IMR-90 (cell line): Measurements from ENCODE around the gene CALCOCO1. TPM values are rescaled to one million over a fixed set of nuclear protein-coding genes. Genes with fewer than 3 reads are reported as not detected.

Experiments used
- ATAC-seq: fragments of 200-7000 bp; cut with Tn5 transposase; 2 replicates; pipeline ENCODE4 v1.9.1; 2020; ENCODE audit warnings: low read depth, mild to moderate bottlenecking, moderate library complexity
- BruUV-seq: library from RNA; stranded (reverse); fragments of 400-500 nt; replicated peaks from 2 replicates; lab custom pipeline; 2021; lab: Mats Ljungman, UMichigan
- CTCF ChIA-PET: fragments of 300-600 bp; formaldehyde crosslinking; extraction: SDS; loops from one replicate; lab custom pipeline; 2021; ENCODE audit warnings: antibody characterized with exemption; lab: Yijun Ruan, JAX
- POLR2A ChIA-PET: fragments of 300-600 bp; sonication (Branson Sonifier 250); formaldehyde crosslinking; loops from one replicate; lab custom pipeline; 2022; ENCODE audit warnings: antibody characterized with exemption; ENCODE audit not compliant: unreplicated experiment; lab: Charles Lee
- DNase-seq: peaks from one replicate; pipeline ENCODE4 v3.0.0; 2013
- H2AFZ ChIP-seq: replicated peaks from 2 replicates; pipeline ENCODE3; 2013; ENCODE audit warnings: low read length, mild to moderate bottlenecking; ENCODE audit not compliant: poor library complexity
- H2AK5ac ChIP-seq: 2 replicates; pipeline ENCODE4 v1.6.1; 2013; ENCODE audit warnings: low read depth, low read length, inconsistent platforms
- H2AK9ac ChIP-seq: replicated peaks from 2 replicates; pipeline ENCODE3; 2013; ENCODE audit warnings: mild to moderate bottlenecking, low read depth, low read length, moderate library complexity; ENCODE audit not compliant: poor library complexity
- H2BK120ac ChIP-seq: 2 replicates; pipeline ENCODE4 v1.6.1; 2013; ENCODE audit warnings: low read depth, low read length, inconsistent platforms
- H2BK15ac ChIP-seq: 3 replicates; pipeline ENCODE4 v1.6.1; 2013; ENCODE audit warnings: low read depth, low read length, inconsistent platforms
- H2BK20ac ChIP-seq: 2 replicates; pipeline ENCODE4 v1.6.1; 2013; ENCODE audit warnings: low read depth, mild to moderate bottlenecking, inconsistent platforms, low read length, moderate library complexity
- H2BK5ac ChIP-seq: 2 replicates; pipeline ENCODE4 v1.6.1; 2013; ENCODE audit warnings: mild to moderate bottlenecking, low read depth, low read length, inconsistent platforms; ENCODE audit not compliant: poor library complexity, severe bottlenecking
- H3K14ac ChIP-seq: replicated peaks from 2 replicates; pipeline ENCODE4 v1.6.1; 2013; ENCODE audit warnings: low read depth, low read length, inconsistent platforms
- H3K18ac ChIP-seq: 2 replicates; pipeline ENCODE4 v1.6.1; 2013; ENCODE audit warnings: low read depth, low read length, control low read depth
- H3K23ac ChIP-seq: 2 replicates; pipeline ENCODE4 v1.6.1; 2013; ENCODE audit warnings: low read depth, low read length, inconsistent platforms
- H3K27ac ChIP-seq: 2 replicates; pipeline ENCODE4 v1.5.1; 2013; ENCODE audit warnings: mild to moderate bottlenecking, control low read depth, low read length; ENCODE audit not compliant: insufficient read depth
- H3K27me3 ChIP-seq: 2 replicates; pipeline ENCODE4 v1.6.1; 2013; ENCODE audit warnings: low read length; ENCODE audit not compliant: control insufficient read depth, insufficient read depth
- H3K36me3 ChIP-seq: 2 replicates; pipeline ENCODE4 v1.6.1; 2013; ENCODE audit warnings: low read length, mixed read lengths; ENCODE audit not compliant: control insufficient read depth, insufficient read depth
- H3K4ac ChIP-seq: 2 replicates; pipeline ENCODE4 v1.6.1; 2013; ENCODE audit warnings: low read depth, low read length, inconsistent platforms
- H3K4me1 ChIP-seq: 2 replicates; pipeline ENCODE4 v1.6.1; 2013; ENCODE audit warnings: low read length, mixed read lengths; ENCODE audit not compliant: control insufficient read depth, insufficient read depth
- H3K4me2 ChIP-seq: 2 replicates; pipeline ENCODE4 v1.6.1; 2013; ENCODE audit warnings: low read depth, mild to moderate bottlenecking, control low read depth, low read length, moderate library complexity
- H3K4me3 ChIP-seq: 2 replicates; pipeline ENCODE4 v1.5.1; 2013; ENCODE audit warnings: low read depth, mild to moderate bottlenecking, control low read depth, low read length, moderate library complexity; ENCODE audit not compliant: insufficient read depth
- H3K56ac ChIP-seq: 2 replicates; pipeline ENCODE4 v1.6.1; 2013; ENCODE audit warnings: low read length, inconsistent platforms; ENCODE audit not compliant: insufficient read depth; ENCODE audit errors: extremely low read depth
- H3K79me1 ChIP-seq, 2 experiments: 2 replicates each; pipeline ENCODE4 v1.6.1; 2013; ENCODE audit warnings: low read length in 2 of 2, inconsistent platforms in 1 of 2, low read depth in 1 of 2
- H3K9ac ChIP-seq: 2 replicates; pipeline ENCODE4 v1.6.1; 2013; ENCODE audit warnings: low read depth, low read length, control low read depth
- H3K9me1 ChIP-seq: 2 replicates; pipeline ENCODE4 v1.6.1; 2013; ENCODE audit warnings: low read length, inconsistent platforms; ENCODE audit not compliant: insufficient read depth
- H3K9me3 ChIP-seq: 2 replicates; pipeline ENCODE4 v1.6.1; 2013; ENCODE audit warnings: low read length; ENCODE audit not compliant: control insufficient read depth, insufficient read depth
- H4K20me1 ChIP-seq: 2 replicates; pipeline ENCODE4 v1.6.1; 2013; ENCODE audit warnings: low read length, inconsistent platforms; ENCODE audit not compliant: insufficient read depth
- H4K5ac ChIP-seq: 2 replicates; pipeline ENCODE4 v1.6.1; 2013; ENCODE audit warnings: mild to moderate bottlenecking, low read depth, low read length, control low read depth
- H4K8ac ChIP-seq, 2 experiments: 2 replicates each; pipeline ENCODE4 v1.6.1; 2013; ENCODE audit warnings: low read depth in 2 of 2, low read length in 2 of 2, control low read depth in 1 of 2, inconsistent platforms in 1 of 2
- H4K91ac ChIP-seq: 2 replicates; pipeline ENCODE4 v1.6.1; 2013; ENCODE audit warnings: low read depth, low read length, inconsistent platforms; ENCODE audit not compliant: insufficient read depth
- BHLHE40 ChIP-seq: fragments of 150-350 bp; IDR thresholded peaks from 2 replicates; pipeline ENCODE4 v1.6.1; 2016; ENCODE audit warnings: mild to moderate bottlenecking, low read depth, low read length
- CEBPB ChIP-seq: IDR thresholded peaks from 2 replicates; pipeline ENCODE4 v1.6.1; 2012; ENCODE audit warnings: low read depth, low read length, improper control_type of control experiment
- ELK1 ChIP-seq: fragments of 150-350 bp; IDR thresholded peaks from 2 replicates; pipeline ENCODE4 v1.6.1; 2016; ENCODE audit warnings: low read depth, mild to moderate bottlenecking, low read length, moderate library complexity, borderline replicate concordance
- MAFK ChIP-seq: IDR thresholded peaks from 2 replicates; pipeline ENCODE4 v1.6.1; 2012; ENCODE audit warnings: low read depth, low read length, improper control_type of control experiment
- MAZ ChIP-seq: IDR thresholded peaks from 2 replicates; pipeline ENCODE4 v1.6.1; 2012; ENCODE audit warnings: low read depth, mild to moderate bottlenecking, low read length, improper control_type of control experiment, moderate library complexity, borderline replicate concordance
- MXI1 ChIP-seq: IDR thresholded peaks from 2 replicates; pipeline ENCODE4 v1.6.1; 2012; ENCODE audit warnings: low read depth, mild to moderate bottlenecking, low read length, moderate library complexity, borderline replicate concordance
- RFX5 ChIP-seq: IDR thresholded peaks from 2 replicates; pipeline ENCODE4 v1.8.0; 2012; ENCODE audit warnings: low read depth, mild to moderate bottlenecking, low read length, moderate library complexity
- USF2 ChIP-seq: fragments of 150-350 bp; IDR thresholded peaks from 2 replicates; pipeline ENCODE4 v1.6.1; 2017; ENCODE audit warnings: mild to moderate bottlenecking, antibody characterized with exemption, low read length, low read depth
- WGBS, 2 experiments: methylation state at CpG; one replicate each; pipeline versions ENCODE4 v1.1.5 to v1.1.7; 2013; ENCODE audit warnings: missing lambda C conversion rate in 2 of 2; ENCODE audit not compliant: insufficient read length in 1 of 2; ENCODE audit errors: extremely low coverage in 2 of 2; 5-methylcytosine and 5-hydroxymethylcytosine counted together
- dilution Hi-C: fragments of 300-500 bp; cut with HindIII; formaldehyde crosslinking; loops from one replicate; pipeline ENCODE4 v1.14.3; 2018; ENCODE audit warnings: low sequenced_read_pairs; ENCODE audit not compliant: unreplicated experiment
- in situ Hi-C: fragments of 300-500 bp; cut with MboI; formaldehyde crosslinking; loops from 3 replicates; pipeline ENCODE4 v1.14.3; 2019; ENCODE audit warnings: low sequenced_read_pairs, inconsistent platforms, mixed read lengths
- intact Hi-C: fragments of 100-400 bp; cut with micrococcal nuclease; formaldehyde crosslinking; loops from 2 replicates; pipeline ENCODE4 v1.10.0; 2022
- polyA plus RNA-seq, 3 experiments: library from polyadenylated mRNA; depleted of rRNA; stranded (reverse); fragments of >200 nt; gene quantifications; 2 replicates each; pipeline ENCODE4 v1.2.3, GENCODE V29; 2012; ENCODE audit warnings: low replicate concordance in 1 of 3
- total RNA-seq: library from RNA; depleted of rRNA; stranded (reverse); fragments of >200 nt; gene quantifications from 2 replicates; pipeline ENCODE4 v1.2.3, GENCODE V29; 2012

Gene CALCOCO1
- total and polyA plus RNA-seq, 2 of the 4 experiments (the other 2 are of a cell fraction) = 156 to 169 TPM

GRCh38 chr12:53725824-53726223, 1.4 kb downstream of the CALCOCO1 start:
- Histone ChIP-seq H4K8ac (peak overlapping the region in 1 of 2 experiments; percentile 46; a peak in 2 of 4 replicates), H3K4me2 (peak overlapping the region; percentile 95), H2BK120ac (0 out of 2 replicates have a peak overlapping the region, but pooled peaks have one; percentile 17), H2AK5ac (no peak overlapping the region), H3K9me3 (no peaks in the 10 kb centered on the region), H3K27ac (no peak overlapping the region), H3K14ac (no peak overlapping the region), H4K5ac (no peak overlapping the region), H3K4ac (peak overlapping the region; percentile 61), H2BK15ac (no peak overlapping the region), H3K79me1 (peaks cover 10 to 24% of the 10 kb centered on the region in 2 experiments), H3K4me3 (peak overlapping the region; percentile 66; the same call in 1 of the 2 replicates), H4K20me1 (peaks cover 3% of the 10 kb centered on the region; the same call in 1 of the 2 replicates), H2AK9ac (no peak overlapping the region), H2BK20ac (no peak overlapping the region), H3K27me3 (no peaks in the 10 kb centered on the region), H3K56ac (no peak overlapping the region), H2BK5ac (peak overlapping the region; percentile 59), H3K23ac (no peak overlapping the region), H3K18ac (no peak overlapping the region), H4K91ac (peak overlapping the region; percentile 24; the same call in 1 of the 2 replicates), H3K4me1 (peaks cover 17% of the 10 kb centered on the region), H3K9me1 (peaks cover 11% of the 10 kb centered on the region), H3K36me3 (peaks cover 28% of the 10 kb centered on the region), H3K9ac (peak overlapping the region; percentile 28; the same call in 1 of the 2 replicates), H2AFZ (no peak overlapping the region)
- BruUV-seq = no TSS peak
- ChIA-PET POLR2A (no interaction called here), CTCF (interaction anchor here (0.6 to 1.2 kb wide), 2 partner anchors 12 to 20 kb away, joined by 3 to 4 read pairs; no protein-coding TSS in a partner anchor)
- ATAC-seq = no peak
- in situ Hi-C loops = no loop called here
- TF ChIP-seq BHLHE40 = no peak
- TF ChIP-seq RFX5 = no peak
- no peak for TF ChIP-seq MAZ
- TF ChIP-seq MAFK = no peak
- TF ChIP-seq MXI1 = no peak
- no peak for TF ChIP-seq ELK1
- TF ChIP-seq USF2 = no peak
- no peak for TF ChIP-seq CEBPB
- dilution Hi-C loops = no loop called here
- no CpG with 5 or more reads among the region's 4 CpGs for WGBS, 2 experiments
- intact Hi-C loops = loop anchor here (5.0 kb wide), 1 partner anchor 49 kb away; the partner anchor contains the start of gene ATP5MC2
- peak; percentile 19 for DNase-seq
